Astrocyte of the cerebellum (primary cell): Measurements from ENCODE around the gene COLEC11.

Experiments used
- DNase-seq: peaks from one replicate; pipeline ENCODE4 v3.0.0-alpha.2; 2011; ENCODE audit warnings: low read depth
- H3K4me3 ChIP-seq: 2 replicates; pipeline ENCODE4 v1.5.1; 2011; ENCODE audit warnings: mild to moderate bottlenecking, low read depth, low read length, moderate library complexity
- in situ Hi-C: cut with HindIII; loops from 2 replicates; pipeline ENCODE4 v1.10.0; 2017; ENCODE audit warnings: low sequenced_read_pairs
- TF ChIP-seq, protein P1 (sequence below): IDR thresholded peaks from 2 replicates; pipeline ENCODE4 v1.5.1; 2012; ENCODE audit warnings: low read length, low read depth, moderate library complexity, mild to moderate bottlenecking; ENCODE audit errors: missing control alignments

COLEC11 gene

DNA sequence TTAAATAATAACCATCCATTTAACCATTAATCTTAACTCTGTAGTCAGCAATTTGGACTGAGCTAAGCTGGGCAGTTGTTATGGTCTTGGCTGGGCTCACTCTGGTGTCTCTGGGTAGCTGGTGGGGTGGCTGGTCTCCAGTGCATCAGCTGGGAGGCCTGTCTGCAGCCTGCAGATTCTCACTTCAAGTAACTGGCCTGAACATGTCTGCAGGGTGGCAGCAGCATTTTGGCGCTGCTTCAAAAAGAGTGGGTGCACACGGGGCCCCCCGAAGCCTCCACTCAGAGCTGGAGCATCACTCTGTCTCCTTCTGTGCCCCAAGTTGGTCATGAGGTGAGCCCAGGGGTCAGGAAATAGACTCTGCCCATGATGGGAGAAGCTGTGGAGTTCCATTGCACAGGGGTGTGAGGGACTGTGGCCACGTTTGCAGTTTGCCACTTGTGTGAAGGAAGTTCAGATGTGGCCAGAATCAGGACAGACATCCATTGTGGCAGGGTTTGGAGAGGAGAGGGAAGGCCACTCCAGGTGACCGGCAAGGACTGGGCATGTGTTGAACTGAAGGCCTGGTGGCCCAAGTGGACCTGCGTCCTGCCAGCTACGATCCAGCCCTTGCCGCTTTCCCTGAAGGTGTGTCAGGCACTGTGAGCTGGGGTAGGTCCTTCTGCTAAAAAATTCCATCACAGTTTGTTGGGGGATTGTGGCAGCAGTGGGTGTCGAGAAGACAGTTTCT, 58.1 kb downstream of the COLEC11 start:
- no peak overlapping the region for H3K4me3 ChIP-seq
- DNase-seq, result no peak
- TF ChIP-seq, protein P1, sequence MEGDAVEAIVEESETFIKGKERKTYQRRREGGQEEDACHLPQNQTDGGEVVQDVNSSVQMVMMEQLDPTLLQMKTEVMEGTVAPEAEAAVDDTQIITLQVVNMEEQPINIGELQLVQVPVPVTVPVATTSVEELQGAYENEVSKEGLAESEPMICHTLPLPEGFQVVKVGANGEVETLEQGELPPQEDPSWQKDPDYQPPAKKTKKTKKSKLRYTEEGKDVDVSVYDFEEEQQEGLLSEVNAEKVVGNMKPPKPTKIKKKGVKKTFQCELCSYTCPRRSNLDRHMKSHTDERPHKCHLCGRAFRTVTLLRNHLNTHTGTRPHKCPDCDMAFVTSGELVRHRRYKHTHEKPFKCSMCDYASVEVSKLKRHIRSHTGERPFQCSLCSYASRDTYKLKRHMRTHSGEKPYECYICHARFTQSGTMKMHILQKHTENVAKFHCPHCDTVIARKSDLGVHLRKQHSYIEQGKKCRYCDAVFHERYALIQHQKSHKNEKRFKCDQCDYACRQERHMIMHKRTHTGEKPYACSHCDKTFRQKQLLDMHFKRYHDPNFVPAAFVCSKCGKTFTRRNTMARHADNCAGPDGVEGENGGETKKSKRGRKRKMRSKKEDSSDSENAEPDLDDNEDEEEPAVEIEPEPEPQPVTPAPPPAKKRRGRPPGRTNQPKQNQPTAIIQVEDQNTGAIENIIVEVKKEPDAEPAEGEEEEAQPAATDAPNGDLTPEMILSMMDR, result no peak
- in situ Hi-C loops, result no loop called here

DNA sequence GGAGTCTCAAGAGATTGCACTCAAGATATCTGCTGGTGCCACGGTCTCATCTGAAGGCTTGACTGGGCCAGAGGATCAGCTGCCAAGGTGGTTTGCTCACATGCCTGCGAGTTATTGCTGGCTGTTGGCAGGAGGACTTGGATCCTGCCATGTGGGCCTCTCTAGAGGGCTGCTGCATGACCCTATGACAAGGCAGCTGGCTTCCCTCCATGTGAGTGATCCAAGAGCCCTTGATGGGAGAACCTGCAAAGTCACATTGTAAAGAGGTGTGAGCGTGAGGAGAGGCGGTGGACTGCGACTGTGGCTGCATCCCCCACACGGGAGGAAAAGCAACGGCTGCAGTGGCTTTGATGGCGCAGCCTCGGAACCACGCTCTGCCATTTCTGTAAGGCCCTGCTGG, 59.1 kb downstream of the COLEC11 start:
- H3K4me3 ChIP-seq, result no peak overlapping the region
- in situ Hi-C loops, result no loop called here
- DNase-seq, result no peak
- TF ChIP-seq, protein P1, result no peak

DNA sequence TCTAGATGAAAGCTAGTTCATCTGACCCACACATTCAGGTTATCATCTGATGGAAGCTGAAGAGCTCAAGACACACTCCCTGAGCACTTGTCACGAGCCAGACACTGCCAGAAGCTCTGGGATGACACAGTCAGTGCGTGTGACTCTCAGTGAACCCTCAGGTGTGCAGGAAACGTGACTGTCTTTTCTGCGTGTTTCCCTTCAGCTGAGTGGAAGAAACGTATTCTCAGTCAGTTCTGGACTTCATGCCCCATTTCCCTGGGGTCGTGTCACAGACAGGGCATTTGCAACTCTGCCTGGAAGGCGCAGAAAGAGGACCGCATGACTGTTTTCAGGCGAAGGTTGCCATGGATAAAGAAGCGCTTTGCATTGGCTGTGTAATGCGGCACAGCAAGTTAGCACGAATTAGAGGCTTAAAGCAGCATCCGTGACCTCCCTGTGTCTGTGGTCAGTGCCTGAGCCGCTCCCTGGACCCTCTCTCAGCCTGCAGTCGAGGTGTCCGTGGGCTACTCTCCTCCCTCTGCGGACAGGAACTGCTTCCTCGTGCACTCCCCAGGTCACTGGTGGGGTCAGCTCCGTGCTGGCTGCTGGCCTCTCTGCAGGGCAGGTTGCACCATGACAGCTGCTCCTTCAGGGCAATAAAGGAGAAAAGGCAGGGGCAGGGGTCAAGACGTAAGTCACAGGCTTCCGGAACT, 59.8 kb downstream of the COLEC11 start:
- TF ChIP-seq, protein P1, result no peak
- in situ Hi-C loops, result no loop called here
- no peak for DNase-seq
- no peak overlapping the region for H3K4me3 ChIP-seq

DNA sequence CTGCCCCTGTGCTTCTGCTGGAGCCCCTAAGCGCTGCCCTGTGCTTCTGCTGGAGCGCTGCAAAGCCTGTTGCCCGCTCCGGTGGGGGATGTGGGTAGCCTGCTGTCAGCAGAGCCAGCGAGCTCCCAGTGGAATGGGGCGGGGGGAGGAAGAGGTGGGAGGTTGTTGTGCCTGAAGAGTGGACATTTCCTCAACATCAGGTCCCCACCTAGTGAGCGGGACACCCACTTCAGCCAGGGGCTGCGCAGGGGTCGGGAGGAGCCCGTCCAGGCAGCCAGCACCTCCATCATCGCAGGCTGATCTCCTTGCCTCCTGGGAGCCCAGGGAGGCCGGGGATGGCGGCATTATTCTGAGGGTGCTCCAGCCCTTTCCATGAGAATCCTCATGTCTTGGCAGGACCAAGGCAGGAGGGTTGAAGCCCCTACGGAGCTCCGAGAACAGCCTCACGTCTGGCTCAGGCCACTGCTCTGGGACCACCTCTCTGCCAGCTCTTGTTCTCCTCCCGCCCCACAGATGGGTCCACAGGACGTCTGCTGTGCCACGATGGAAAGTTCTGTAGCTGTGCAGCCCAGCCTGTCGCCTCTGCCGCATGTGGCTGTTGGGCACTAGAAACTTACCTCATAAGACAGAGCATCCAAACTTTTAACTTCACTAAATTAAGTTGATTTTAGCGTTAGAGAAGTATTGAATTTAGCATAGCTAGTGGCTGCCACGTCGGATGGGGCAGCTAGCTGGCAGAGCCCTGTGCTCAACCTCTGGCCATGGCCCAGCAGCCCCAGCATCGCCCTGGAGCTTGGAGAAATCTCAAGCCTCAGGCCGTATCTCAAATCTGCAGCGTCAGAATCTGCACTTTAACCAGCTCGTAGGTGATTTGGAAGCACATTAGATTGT, 61.2 kb downstream of the COLEC11 start:
- H3K4me3 ChIP-seq, result no peak overlapping the region
- no peak for DNase-seq
- TF ChIP-seq, protein P1, result no peak
- in situ Hi-C loops, result no loop called here

DNA sequence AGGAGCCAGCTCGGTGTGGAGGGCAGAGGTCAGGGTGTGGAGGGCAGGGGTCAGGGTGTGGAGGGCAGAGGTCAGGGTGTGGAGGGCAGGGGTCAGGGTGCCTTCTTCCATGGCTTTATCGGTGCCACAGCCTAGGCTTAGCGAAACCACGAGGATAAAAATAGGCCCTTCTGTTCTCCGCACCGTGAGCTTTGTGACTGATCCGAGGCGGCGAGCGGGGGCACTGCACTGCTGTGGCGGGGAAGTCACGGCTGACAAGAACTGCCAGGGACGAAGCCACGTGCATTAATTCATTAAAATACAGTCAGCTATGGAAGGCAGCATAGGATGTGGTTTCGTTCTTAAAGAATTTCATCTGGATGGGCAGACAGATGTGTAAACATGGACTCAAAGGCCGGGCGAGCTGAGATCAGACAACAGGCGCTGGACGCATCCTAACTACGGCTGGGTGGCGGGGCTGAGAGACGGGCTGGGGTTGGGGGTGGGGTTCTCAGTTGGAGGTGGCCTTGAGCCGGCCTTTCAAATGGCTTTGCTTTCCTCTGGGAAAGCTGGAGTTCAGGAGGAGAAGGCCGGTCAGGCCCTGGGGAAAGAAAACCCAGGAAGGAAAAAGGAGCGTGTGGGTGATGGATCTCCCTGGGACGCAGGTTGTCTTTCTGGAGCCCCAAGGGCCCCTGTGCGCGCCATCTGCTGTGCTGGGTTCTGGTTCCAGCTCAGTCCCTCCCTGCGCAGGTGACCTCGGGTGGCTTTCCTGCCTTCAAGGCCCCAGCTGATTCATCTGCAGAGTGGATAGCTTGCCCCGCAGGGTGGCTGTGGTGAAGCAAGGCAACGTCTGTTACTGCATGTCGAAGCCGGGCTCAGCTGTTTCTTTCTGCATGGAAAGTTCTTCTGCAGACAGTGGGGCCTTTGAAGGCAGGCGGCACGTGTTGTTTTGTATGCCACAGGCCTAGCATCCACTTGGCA, 62.1 kb downstream of the COLEC11 start:
- in situ Hi-C loops, result no loop called here
- DNase-seq, result no peak
- TF ChIP-seq, protein P1, result no peak
- no peak overlapping the region for H3K4me3 ChIP-seq
